H9 (cell line): ENCODE data around the gene PNMA8C. TPM values are rescaled to one million over a fixed set of nuclear protein-coding genes. Genes with fewer than 3 reads are reported as not detected.

Experiments used
- DNase-seq: peaks from one replicate; pipeline ENCODE4 v3.0.0-alpha.2; 2017
- H2AFZ ChIP-seq: one replicate; pipeline ENCODE4 v1.6.1; 2013; ENCODE audit warnings: mild to moderate bottlenecking, low read length, control low read depth, moderate library complexity
- H2AK5ac ChIP-seq: 2 replicates; pipeline ENCODE4 v1.6.1; 2013; ENCODE audit warnings: low read length, control low read depth, mixed read lengths; ENCODE audit not compliant: insufficient read length
- H2BK120ac ChIP-seq: one replicate; pipeline ENCODE4 v1.6.1; 2013; ENCODE audit warnings: low read depth, mild to moderate bottlenecking, low read length, control low read depth, inconsistent platforms; ENCODE audit not compliant: poor library complexity, severe bottlenecking
- H2BK12ac ChIP-seq: 2 replicates; pipeline ENCODE4 v1.6.1; 2013; ENCODE audit warnings: low read length, control low read depth, mixed read lengths, low read depth; ENCODE audit not compliant: insufficient read length
- H2BK15ac ChIP-seq: 2 replicates; pipeline ENCODE4 v1.6.1; 2013; ENCODE audit warnings: low read depth, low read length, control low read depth
- H2BK20ac ChIP-seq: one replicate; pipeline ENCODE4 v1.6.1; 2013; ENCODE audit warnings: low read depth, mild to moderate bottlenecking, low read length, control low read depth, inconsistent platforms; ENCODE audit not compliant: poor library complexity, severe bottlenecking
- H2BK5ac ChIP-seq: 2 replicates; pipeline ENCODE4 v1.6.1; 2013; ENCODE audit warnings: low read length, control low read depth, mixed read lengths; ENCODE audit not compliant: insufficient read length
- H3K14ac ChIP-seq: 2 replicates; pipeline ENCODE4 v1.6.1; 2013; ENCODE audit warnings: low read length, control low read depth; ENCODE audit not compliant: insufficient read depth
- H3K18ac ChIP-seq: 2 replicates; pipeline ENCODE4 v1.6.1; 2013; ENCODE audit warnings: low read depth, mild to moderate bottlenecking, mixed read lengths, low read length, control low read depth; ENCODE audit not compliant: insufficient read length
- H3K23ac ChIP-seq: 2 replicates; pipeline ENCODE4 v1.6.1; 2013; ENCODE audit warnings: low read length, control low read depth, mixed read lengths, low read depth; ENCODE audit not compliant: insufficient read length
- H3K23me2 ChIP-seq: 2 replicates; pipeline ENCODE4 v1.6.1; 2013; ENCODE audit warnings: low read depth, mild to moderate bottlenecking, mixed read lengths, low read length, control low read depth; ENCODE audit not compliant: insufficient read length, poor library complexity, severe bottlenecking
- H3K27ac ChIP-seq: 2 replicates; pipeline ENCODE4 v1.5.1; 2013; ENCODE audit warnings: low read length, control low read depth, mixed read lengths, low read depth; ENCODE audit not compliant: insufficient read length
- H3K27me3 ChIP-seq: 2 replicates; pipeline ENCODE4 v1.6.1; 2013; ENCODE audit warnings: low read length, control low read depth, inconsistent platforms; ENCODE audit not compliant: insufficient read depth
- H3K4ac ChIP-seq: 2 replicates; pipeline ENCODE4 v1.6.1; 2013; ENCODE audit warnings: low read depth, mild to moderate bottlenecking, control low read depth, inconsistent platforms, low read length, moderate library complexity
- H3K4me1 ChIP-seq: 2 replicates; pipeline ENCODE4 v1.6.1; 2013; ENCODE audit warnings: low read length, control low read depth, inconsistent platforms; ENCODE audit not compliant: insufficient read depth
- H3K4me2 ChIP-seq: 2 replicates; pipeline ENCODE4 v1.6.1; 2013; ENCODE audit warnings: low read length, control low read depth, mixed read lengths; ENCODE audit not compliant: insufficient read length, insufficient read depth
- H3K56ac ChIP-seq: 2 replicates; pipeline ENCODE4 v1.6.1; 2013; ENCODE audit warnings: low read depth, mild to moderate bottlenecking, mixed read lengths, low read length, control low read depth; ENCODE audit not compliant: insufficient read length
- H3K79me1 ChIP-seq: 2 replicates; pipeline ENCODE4 v1.6.1; 2013; ENCODE audit warnings: low read depth, mild to moderate bottlenecking, moderate library complexity, low read length, control low read depth, inconsistent platforms; ENCODE audit not compliant: insufficient read depth, poor library complexity, severe bottlenecking
- H3K79me2 ChIP-seq: 2 replicates; pipeline ENCODE4 v1.6.1; 2013; ENCODE audit warnings: low read length, control low read depth, inconsistent platforms; ENCODE audit not compliant: insufficient read depth
- H3K9ac ChIP-seq: 2 replicates; pipeline ENCODE4 v1.6.1; 2013; ENCODE audit warnings: low read length, control low read depth, mixed read lengths; ENCODE audit not compliant: insufficient read length; ENCODE audit errors: extremely low read depth
- H3K9me3 ChIP-seq: one replicate; pipeline ENCODE4 v1.6.1; 2013; ENCODE audit warnings: low read depth, low read length, inconsistent platforms; ENCODE audit not compliant: control insufficient read depth
- H3T11ph ChIP-seq: one replicate; pipeline ENCODE4 v1.6.1; 2013; ENCODE audit warnings: mild to moderate bottlenecking, low read length, control low read depth, inconsistent platforms
- H4K20me1 ChIP-seq: one replicate; pipeline ENCODE4 v1.6.1; 2013; ENCODE audit not compliant: control insufficient read depth, insufficient read length, insufficient read depth
- H4K5ac ChIP-seq: 2 replicates; pipeline ENCODE4 v1.6.1; 2013; ENCODE audit warnings: low read depth, mild to moderate bottlenecking, mixed read lengths, low read length, control low read depth; ENCODE audit not compliant: insufficient read length
- H4K8ac ChIP-seq: replicated peaks from 2 replicates; pipeline ENCODE4 v1.6.1; 2013; ENCODE audit warnings: low read length, control low read depth, mixed read lengths, low read depth; ENCODE audit not compliant: insufficient read length
- H4K91ac ChIP-seq: 2 replicates; pipeline ENCODE4 v1.6.1; 2013; ENCODE audit warnings: low read depth, mild to moderate bottlenecking, moderate library complexity, mixed read lengths, low read length, control low read depth; ENCODE audit not compliant: insufficient read length
- H3K27ac Mint-ChIP-seq, 3 experiments: 2 replicates in 2 of 3; 3 replicates in 1 of 3; pipeline ENCODE4 v1.8.0; 2020 to 2021; ENCODE audit warnings: mixed read lengths in 3 of 3, mild to moderate bottlenecking in 1 of 3, moderate library complexity in 1 of 3
- H3K27me3 Mint-ChIP-seq: 2 replicates; pipeline ENCODE4 v1.8.0; 2021; ENCODE audit warnings: low read depth, mild to moderate bottlenecking, moderate library complexity, mixed read lengths
- H3K36me3 Mint-ChIP-seq, 3 experiments: 2 replicates in 2 of 3; 3 replicates in 1 of 3; pipeline ENCODE4 v1.8.0; 2020 to 2021; ENCODE audit warnings: low read depth in 3 of 3, mixed read lengths in 3 of 3; ENCODE audit not compliant: insufficient read depth in 1 of 3
- H3K4me1 Mint-ChIP-seq, 2 experiments: 2 replicates each; pipeline ENCODE4 v1.8.0; 2020; ENCODE audit warnings: mixed read lengths in 2 of 2
- H3K4me3 Mint-ChIP-seq, 2 experiments: 2 replicates in 1 of 2; 3 replicates in 1 of 2; pipeline ENCODE4 v1.8.0; 2020 to 2021; ENCODE audit warnings: mild to moderate bottlenecking in 2 of 2, mixed read lengths in 2 of 2, moderate library complexity in 1 of 2
- H3K9me3 Mint-ChIP-seq, 2 experiments: 2 replicates in 1 of 2; 3 replicates in 1 of 2; pipeline ENCODE4 v1.8.0; 2020; ENCODE audit warnings: mild to moderate bottlenecking in 2 of 2, mixed read lengths in 2 of 2, moderate library complexity in 1 of 2
- CTCF ChIP-seq: fragments of 200-600 bp; sonication (generic); conservative IDR thresholded peaks from 3 replicates; pipeline ENCODE4 v1.8.0; 2021; ENCODE audit warnings: antibody characterized with exemption, mild to moderate bottlenecking
- WGBS: extraction: QIAGEN DNeasy Blood & Tissue Kit; methylation state at CpG from one replicate; pipeline ENCODE4 v1.1.7; 2013; ENCODE audit warnings: missing lambda C conversion rate, low lambda C conversion rate, mixed read lengths; ENCODE audit not compliant: insufficient read length; ENCODE audit errors: extremely low coverage; 5-methylcytosine and 5-hydroxymethylcytosine counted together
- total RNA-seq: library from RNA; stranded (reverse); gene quantifications from 2 replicates; pipeline ENCODE4 v1.2.1, GENCODE V29; 2021

The PNMA8C gene
- total RNA-seq, 1 experiment from 2014 or later = 1.8 TPM

- Histone ChIP-seq H2AK5ac (no peak overlapping the region), H3K4me1 (no peaks in the 10 kb centered on the region), H3K9me3 (no peaks in the 10 kb centered on the region), H2AFZ (no peak overlapping the region), H3T11ph (no peak overlapping the region), H3K14ac (no peak overlapping the region), H3K27ac (no peak overlapping the region), H4K91ac (no peak overlapping the region), H2BK120ac (no peak overlapping the region), H4K20me1 (no peaks in the 10 kb centered on the region), H3K79me2 (no peaks in the 10 kb centered on the region), H3K4me2 (no peak overlapping the region), H4K8ac (no peak overlapping the region), H3K27me3 (no peaks in the 10 kb centered on the region), H2BK20ac (no peak overlapping the region), H4K5ac (no peak overlapping the region), H3K56ac (no peak overlapping the region), H2BK15ac (no peak overlapping the region), H2BK12ac (no peak overlapping the region), H3K9ac (no peak overlapping the region), H3K23ac (no peak overlapping the region), H3K4ac (no peak overlapping the region), H3K18ac (no peak overlapping the region), H2BK5ac (no peak overlapping the region), H3K79me1 (no peaks in the 10 kb centered on the region), H3K23me2 (no peaks in the 10 kb centered on the region)
- Mint-ChIP-seq H3K36me3 (no peaks in the 10 kb centered on the region), H3K27me3 (peaks cover 4% of the 10 kb centered on the region), H3K9me3 (peaks cover 5 to 7% of the 10 kb centered on the region in 2 experiments; a peak in 4 of 5 replicates), H3K27ac (no peak overlapping the region), H3K4me3 (no peak overlapping the region), H3K4me1 (no peaks in the 10 kb centered on the region)
- WGBS = no CpG with 5 or more reads among the region's 6 CpGs
- no peak for TF ChIP-seq CTCF
- no peak for DNase-seq
These were observed 22.6 kb upstream of the PNMA8C start for GRCh38 chr19:46451352-46451751.
